CD4-positive, alpha-beta T cell treated with Interleukin-10 for 1 hour (primary cell): ENCODE results near the gene ATG7.

Experiments
- DNase-seq: peaks from one replicate; pipeline ENCODE4 v3.0.0-alpha.2; 2020

ATG7 gene

DNA sequence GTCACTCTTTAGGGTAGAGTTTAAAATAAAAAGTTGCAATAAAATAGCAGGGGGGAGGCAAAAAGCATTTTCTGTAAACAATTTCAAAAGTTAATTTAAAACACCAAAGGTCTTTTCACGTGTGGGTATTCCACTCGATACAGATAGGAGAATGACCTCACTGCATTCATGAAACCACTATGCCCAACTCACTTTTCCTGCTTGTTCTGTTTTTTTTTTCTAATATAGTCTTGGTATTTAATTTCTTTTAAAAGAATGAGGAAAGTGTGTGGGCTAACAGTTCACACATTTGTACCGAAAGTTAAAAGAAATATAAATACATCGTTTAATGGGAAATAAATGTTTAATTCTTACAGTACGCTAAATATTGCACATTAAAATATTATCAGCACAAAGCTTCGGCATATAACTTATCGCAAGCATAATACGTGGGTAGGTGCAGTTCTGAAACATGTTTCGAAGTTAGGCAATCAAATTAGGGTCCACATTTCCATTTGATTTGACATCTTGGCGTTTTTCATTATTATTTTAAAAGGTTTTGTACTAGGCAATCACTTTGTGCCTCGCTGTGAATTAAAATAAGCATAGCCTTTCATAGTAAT lies 330.1 kb downstream of the ATG7 start:
- DNase-seq, result no peak

DNA sequence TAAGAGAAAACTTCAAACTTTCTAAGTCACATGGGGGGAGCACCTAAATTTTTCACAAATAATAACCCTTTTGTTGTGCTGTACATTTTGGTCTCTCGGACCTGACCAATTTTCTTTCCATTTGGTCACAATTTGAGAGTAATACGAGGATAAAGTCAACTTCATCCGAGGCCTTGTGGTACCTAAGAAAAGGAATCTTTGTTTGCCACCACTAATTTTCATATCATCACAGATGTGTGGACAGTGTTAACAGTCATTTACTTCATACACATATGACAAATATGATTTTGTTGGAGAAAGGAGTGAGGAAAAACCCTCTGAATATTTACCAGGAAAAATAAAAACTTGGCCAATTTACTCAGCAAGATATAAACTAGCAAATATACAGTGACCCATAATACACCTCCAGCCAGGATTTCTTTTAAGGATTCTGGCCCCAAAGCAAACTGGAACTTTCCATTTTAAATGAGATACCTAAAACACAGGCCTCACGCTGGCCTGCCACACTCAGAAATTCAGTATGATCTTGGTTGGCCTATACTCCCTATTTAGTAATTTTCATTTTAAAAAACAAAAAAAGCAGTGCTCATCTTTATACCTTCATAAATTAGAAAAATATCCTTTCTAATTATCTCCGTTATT lies 330.8 kb downstream of the ATG7 start:
- DNase-seq, result no peak

DNA sequence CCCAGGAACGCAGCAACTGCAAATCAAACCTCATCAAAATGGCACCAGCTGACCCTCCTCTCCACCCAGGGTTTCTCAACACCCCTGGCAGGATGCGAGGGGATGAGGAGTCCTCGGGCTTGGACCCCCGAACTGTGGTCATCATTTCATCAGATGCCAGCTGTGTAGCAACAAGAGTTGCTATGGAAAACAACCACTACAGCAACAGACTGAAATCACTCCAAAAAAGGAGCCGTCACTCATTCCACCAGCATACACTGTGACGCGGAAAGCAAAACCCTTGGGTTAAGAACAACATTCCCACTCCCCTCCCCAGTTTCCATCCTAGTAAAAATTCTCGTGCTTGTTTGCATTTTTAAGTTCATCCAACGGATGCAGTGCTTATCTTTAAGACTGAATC lies 331.4 kb downstream of the ATG7 start:
- no peak for DNase-seq

DNA sequence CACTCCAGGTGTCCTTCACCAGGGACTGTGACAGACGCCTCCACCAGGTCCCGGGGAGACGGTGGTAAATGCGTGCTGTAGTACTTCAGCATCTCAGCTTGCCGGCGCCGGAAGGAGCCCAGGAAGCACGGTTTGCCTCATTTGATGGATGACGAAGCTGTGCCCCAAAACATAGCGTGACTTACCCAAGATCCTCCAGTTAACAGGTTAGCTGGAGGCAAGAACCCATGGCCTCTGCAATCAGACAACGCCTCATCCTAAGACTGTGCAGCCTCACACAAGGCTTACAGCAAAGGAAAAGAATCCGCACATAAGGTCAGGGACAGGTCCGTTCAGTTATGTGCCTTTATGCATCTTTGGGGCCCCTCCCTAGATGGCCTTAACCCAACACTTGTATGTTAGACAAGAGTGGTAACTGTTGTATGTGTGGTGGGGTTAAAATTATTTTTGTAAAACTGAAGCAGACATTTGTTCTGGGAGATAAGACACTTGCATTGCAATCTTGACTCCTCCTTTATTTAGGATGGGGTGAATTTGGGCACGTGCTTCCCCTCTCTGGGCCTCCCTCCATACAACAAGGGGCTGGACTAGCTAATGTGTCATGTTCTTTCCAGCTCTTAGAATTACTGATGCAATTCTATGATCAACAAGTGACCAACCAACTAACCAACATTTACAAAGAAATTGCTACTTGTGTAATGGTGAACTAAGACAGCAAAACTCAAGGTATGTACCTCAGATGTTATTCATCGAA lies 332.1 kb downstream of the ATG7 start:
- no peak for DNase-seq

DNA sequence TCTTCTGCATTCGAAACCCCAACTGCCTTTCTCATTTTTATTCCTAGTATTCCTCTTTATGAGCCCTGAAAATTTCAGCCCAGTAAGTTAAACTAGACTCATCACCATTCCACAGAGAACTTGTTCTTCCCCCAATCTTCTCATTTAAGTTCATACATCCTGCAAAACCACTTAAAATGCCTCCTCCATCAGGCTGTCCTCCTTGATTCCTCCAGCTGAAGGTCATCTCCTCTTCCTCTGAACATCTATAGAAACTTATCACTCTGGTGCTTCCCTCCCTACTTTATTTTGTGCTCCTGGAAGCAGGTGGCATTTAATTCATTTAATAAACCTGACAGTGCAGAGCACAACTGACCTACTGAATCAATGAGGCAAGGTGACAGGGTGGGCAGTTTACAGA lies 333.2 kb downstream of the ATG7 start:
- DNase-seq, result no peak

DNA sequence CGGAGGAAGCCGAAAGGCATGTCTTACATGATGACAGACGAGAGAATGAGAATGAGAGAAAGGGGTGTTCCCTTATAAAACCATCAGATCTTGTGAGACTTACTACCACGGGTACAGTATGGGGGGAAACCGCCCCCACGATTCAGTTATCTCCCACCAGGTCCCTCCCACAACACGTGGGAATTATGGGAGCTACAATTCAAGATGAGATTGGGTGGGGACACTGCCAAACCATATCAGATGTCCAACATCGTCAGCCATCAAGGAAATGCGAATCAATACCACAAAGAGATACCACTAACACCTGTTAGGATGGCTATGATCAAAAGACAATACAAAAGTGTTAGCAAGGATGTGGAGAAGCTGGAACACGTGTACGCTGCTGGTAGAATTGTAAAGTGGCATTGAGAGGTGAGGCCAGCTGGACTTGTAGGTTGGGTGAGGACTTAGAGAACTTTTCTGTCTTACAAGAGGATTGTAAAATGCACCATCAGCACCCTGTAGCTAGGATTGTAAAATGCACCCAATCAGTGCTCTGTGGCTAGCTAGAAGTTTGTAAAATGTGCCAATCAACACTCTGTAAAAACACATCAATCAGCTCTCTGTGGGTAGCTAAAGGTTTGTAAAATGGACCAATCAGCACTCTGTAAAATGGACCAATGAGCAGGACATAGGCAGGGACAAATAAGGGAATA lies 334.0 kb downstream of the ATG7 start:
- DNase-seq, result no peak

DNA sequence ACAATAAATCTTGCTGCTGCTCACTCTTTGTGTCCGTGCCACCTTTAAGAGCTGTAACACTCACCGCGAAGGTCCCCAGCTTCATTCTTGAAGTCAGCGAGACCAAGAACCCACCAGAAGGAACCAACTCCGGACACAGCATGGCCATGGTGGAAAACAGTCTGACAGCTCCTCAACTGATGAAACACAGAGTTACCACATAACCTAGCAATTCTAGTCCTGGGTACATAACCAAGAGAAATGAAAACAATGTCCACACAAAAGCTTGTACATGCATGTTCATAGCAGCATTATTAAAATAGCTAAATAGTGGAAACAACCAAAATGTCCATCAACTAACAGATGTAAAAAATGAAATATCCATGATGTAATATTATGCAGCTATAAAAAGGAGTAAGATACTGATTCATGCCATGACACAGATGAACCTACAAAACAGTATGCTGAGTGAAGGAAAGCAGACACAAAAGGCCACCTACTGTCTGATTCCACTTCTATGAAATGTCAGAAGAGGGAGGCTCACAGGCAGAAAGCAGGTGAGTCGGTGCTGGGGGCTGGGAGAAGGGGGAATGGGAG lies 334.8 kb downstream of the ATG7 start:
- DNase-seq, result no peak
